ENCODE measurements around the gene IGSF10.
"Not testable (repeated sequence)": the region's sequence is repeated elsewhere in the genome, so short reads cannot be mapped to it uniquely, and the experiment has no call there.

The IGSF10 gene

GRCh38 chr3:151460774-151461450 is at the start of gene IGSF10:
TSS of gene IGSF10 (minus strand) at chr3:151461061. CDS start at chr3:151458709, 2,352 bp downstream.
- no peak for DNase-seq (ENCODE audit: low read depth)

- not testable (repeated sequence) for DNase-seq (ENCODE audit: low read depth)
These were observed 48.7 kb upstream of the IGSF10 start for GRCh38 chr3:151509468-151510135.

- DNase-seq (ENCODE audit: low read depth): no peak
These were observed 43.7 kb upstream of the IGSF10 start for GRCh38 chr3:151504606-151505005.

- DNase-seq (ENCODE audit: low read depth): no peak
These were observed 42.2 kb upstream of the IGSF10 start for GRCh38 chr3:151503074-151503473.

- DNase-seq (ENCODE audit: low read depth): no peak
These were observed 41.2 kb upstream of the IGSF10 start for GRCh38 chr3:151501923-151502632.

GRCh38 chr3:151501171-151501922 is 40.5 kb upstream of the IGSF10 start:
- DNase-seq (ENCODE audit: low read depth): peak; percentile 4

GRCh38 chr3:151499168-151499567 is 38.3 kb upstream of the IGSF10 start:
- DNase-seq (ENCODE audit: low read depth): no peak

GRCh38 chr3:151491525-151491924 is 30.7 kb upstream of the IGSF10 start:
- DNase-seq (ENCODE audit: low read depth): no peak

- not testable (repeated sequence) for DNase-seq (ENCODE audit: low read depth)
These were observed 27.0 kb upstream of the IGSF10 start for GRCh38 chr3:151487833-151488232.

GRCh38 chr3:151483961-151484520 is 23.2 kb upstream of the IGSF10 start:
- DNase-seq (ENCODE audit: low read depth): no peak

- no peak for DNase-seq (ENCODE audit: low read depth)
These were observed 22.6 kb upstream of the IGSF10 start for GRCh38 chr3:151483488-151483887.

GRCh38 chr3:151480492-151480891 is 19.6 kb upstream of the IGSF10 start:
- DNase-seq (ENCODE audit: low read depth): no peak

GRCh38 chr3:151479452-151479851 is 18.6 kb upstream of the IGSF10 start:
- DNase-seq (ENCODE audit: low read depth): no peak

GRCh38 chr3:151478335-151478697 is 17.5 kb upstream of the IGSF10 start:
- DNase-seq (ENCODE audit: low read depth): no peak

GRCh38 chr3:151477591-151478334 is 16.9 kb upstream of the IGSF10 start:
- no peak for DNase-seq (ENCODE audit: low read depth)

- DNase-seq (ENCODE audit: low read depth): no peak
These were observed 15.6 kb upstream of the IGSF10 start for GRCh38 chr3:151476344-151477018.

GRCh38 chr3:151468284-151468917 is 7.5 kb upstream of the IGSF10 start:
- peak; percentile 77 for DNase-seq (ENCODE audit: low read depth)

- DNase-seq (ENCODE audit: low read depth): no peak
These were observed 6.2 kb upstream of the IGSF10 start for GRCh38 chr3:151467069-151467468.

GRCh38 chr3:151462991-151463390 is 2.1 kb upstream of the IGSF10 start:
- no peak for DNase-seq (ENCODE audit: low read depth)

- DNase-seq (ENCODE audit: low read depth): no peak
These were observed 1.5 kb upstream of the IGSF10 start for GRCh38 chr3:151462278-151462780.
